ENCODE data around the gene TIMM29. TPM values are rescaled to one million over a fixed set of nuclear protein-coding genes. Genes with fewer than 3 reads are reported as not detected.

The TIMM29 gene
- total and polyA plus RNA-seq, 9 of the 15 experiments (the other 6 are each of a cell fraction or from before 2014, with no cell fraction given), result 2.4 to 29.4 (median 16.3) TPM

GRCh38 chr19:10921910-10922637, 6.5 kb upstream of the TIMM29 start:
- Histone ChIP-seq H3K27ac (ENCODE audit: extremely low read depth, low read depth, low read length) (no peak overlapping the region), H4K20me1 (replicated peaks; ENCODE audit: control insufficient read depth, insufficient read depth, low read length) (no peaks in the 10 kb centered on the region), H3K36me3 (ENCODE audit: control insufficient read depth, insufficient read depth, low read length) (peaks cover 70% of the 10 kb centered on the region; the same call in 2 of the 3 replicates), H3K79me2 (ENCODE audit: control insufficient read depth, insufficient read depth, low read length) (peaks cover under 1% of the 10 kb centered on the region; the same call in 2 of the 3 replicates), H3K4me3 (no peak overlapping the region), H3K4me1 (replicated peaks in 1 of 2; ENCODE audit: control insufficient read depth in 2 of 2, insufficient read depth in 2 of 2, low read length in 2 of 2) (peaks cover 0 to 37% of the 10 kb centered on the region in 2 experiments; a peak in 3 of 5 replicates), H3K9ac (ENCODE audit: insufficient read depth in 1 of 2, low read depth in 2 of 2, low read length in 2 of 2) (no peak overlapping the region; a peak in 2 of 4 replicates), H2AFZ (ENCODE audit: low read depth, low read length) (no peak overlapping the region), H3K9me1 (ENCODE audit: control insufficient read depth, insufficient read depth, low read length) (peaks cover 5% of the 10 kb centered on the region), H3K4me2 (ENCODE audit: insufficient read depth, low read length) (no peak overlapping the region), H3K9me3 (replicated peaks; ENCODE audit: control insufficient read depth, insufficient read depth, low read depth, low read length) (no peaks in the 10 kb centered on the region), H3K27me3 (ENCODE audit: control insufficient read depth in 2 of 2, insufficient read depth in 2 of 2, low read length in 2 of 2) (no peaks in the 10 kb centered on the region)
- FAIRE-seq (no peak), DNase-seq (ENCODE audit: extremely low read depth in 1 of 4, low spot score in 3 of 4) (no peak), ATAC-seq (peak; percentile 69)
- BruUV-seq (replicated peaks), result no TSS peak
- in situ Hi-C loops (cut with MboI) (no loop called here), intact Hi-C loops (cut with micrococcal nuclease) (no loop called here)
- CTCF ChIA-PET (ENCODE audit: low intra/inter-chr PET ratio), result no interaction called here
- WGBS (ENCODE audit: insufficient coverage, low coverage, missing lambda C conversion rate), result 77% methylated on average over 15 of the region's 33 CpGs
- POLR2A ChIA-PET, result interaction anchor here (1.3 to 1.4 kb wide), 2 partner anchors 10 to 41 kb away, joined by 3 to 4 read pairs; no protein-coding TSS in a partner anchor
- TF ChIP-seq ZNF644 (tag; IDR thresholded peaks at IDR 0.05; ENCODE audit: low read depth) (no peak), SUPT5H (IDR thresholded peaks at IDR 0.05) (peak; percentile 21), RBM22 (IDR thresholded peaks at IDR 0.05; ENCODE audit: low read depth, low read length, poor library complexity, severe bottlenecking) (peak; percentile 9), U2AF2 (optimal IDR thresholded peaks at IDR 0.05; ENCODE audit: low read depth, low read length) (no peak), POLR2AphosphoS5 (IDR thresholded peaks at IDR 0.05; ENCODE audit: control insufficient read depth, insufficient read depth, low read depth, low read length) (peak; percentile 48; the same call in 1 of the 2 replicates), ATF7 (IDR thresholded peaks at IDR 0.05) (no peak), VEZF1 (CRISPR knock-in tag; IDR thresholded peaks at IDR 0.05) (peak; percentile 42; the same call in 1 of the 2 replicates), CTCF (IDR thresholded peaks at IDR 0.05 in 2 of 3, conservative IDR thresholded peaks at IDR 0.05 in 1 of 3; ENCODE audit: insufficient read depth in 2 of 3, low read depth in 1 of 3, low read length in 3 of 3) (0 out of 6 replicates have a peak, but pooled peaks of 1 of the 3 experiments have one; percentile 10), PRMT5 (CRISPR knock-in tag; IDR thresholded peaks at IDR 0.05) (no peak), CTCFL (IDR thresholded peaks at IDR 0.05; ENCODE audit: borderline replicate concordance, insufficient read depth, low read depth, low read length, poor library complexity, severe bottlenecking) (peak; percentile 5), CEBPB (tag; IDR thresholded peaks at IDR 0.05) (no peak), XRCC4 (IDR thresholded peaks at IDR 0.05; ENCODE audit: extremely low read depth, insufficient read depth, insufficient read length) (no peak), NCOA1 (IDR thresholded peaks at IDR 0.05; ENCODE audit: low read depth) (no peak)

All from K562 (cell line).